Keratinocyte (primary cell): Measurements from ENCODE around the gene FUT7. TPM values are rescaled to one million over a fixed set of nuclear protein-coding genes. Genes with fewer than 3 reads are reported as not detected.

Experiments used
- DNase-seq: peaks from one replicate; pipeline ENCODE4 v3.0.0-alpha.2; 2011; ENCODE audit warnings: low read depth, missing footprints, low spot score
- FAIRE-seq: peaks from 2 replicates; lab custom pipeline; 2011; peaks lifted over from hg19 to GRCh38; lab: Jason Lieb, UNC
- H2AFZ ChIP-seq: 2 replicates; pipeline ENCODE4 v1.6.0; 2012; ENCODE audit warnings: low read length, control low read depth, inconsistent platforms; ENCODE audit not compliant: control insufficient read depth
- H3K27ac ChIP-seq: 2 replicates; pipeline ENCODE4 v1.5.1; 2011; ENCODE audit warnings: low read length; ENCODE audit not compliant: control insufficient read depth, insufficient read depth
- H3K27me3 ChIP-seq: 3 replicates; pipeline ENCODE4 v1.6.0; 2011; ENCODE audit warnings: low read length; ENCODE audit not compliant: control insufficient read depth, insufficient read depth; ENCODE audit errors: extremely low read depth
- H3K36me3 ChIP-seq, 2 experiments: 2 replicates in 1 of 2; 3 replicates in 1 of 2; pipeline ENCODE4 v1.5.1; 2011; ENCODE audit warnings: low read length in 2 of 2, mild to moderate bottlenecking in 1 of 2; ENCODE audit not compliant: control insufficient read depth in 2 of 2, insufficient read depth in 2 of 2; ENCODE audit errors: extremely low read depth in 1 of 2
- H3K4me1 ChIP-seq: 3 replicates; pipeline ENCODE4 v1.5.1; 2011; ENCODE audit warnings: low read length; ENCODE audit not compliant: control insufficient read depth, insufficient read depth; ENCODE audit errors: extremely low read depth
- H3K4me2 ChIP-seq: 3 replicates; pipeline ENCODE4 v1.6.0; 2011; ENCODE audit warnings: low read depth, low read length; ENCODE audit not compliant: control insufficient read depth, insufficient read depth; ENCODE audit errors: extremely low read depth
- H3K4me3 ChIP-seq, 3 experiments: fragments of 200-600 bp in 1 of 3; sonication (generic) in 1 of 3; 2 replicates in 2 of 3; 3 replicates in 1 of 3; pipeline ENCODE4 v1.5.1; 2011 to 2016; ENCODE audit warnings: low read length in 3 of 3, mild to moderate bottlenecking in 3 of 3, control low read depth in 2 of 3, inconsistent platforms in 1 of 3, low read depth in 1 of 3, mixed read lengths in 1 of 3, mixed run types in 1 of 3, moderate library complexity in 1 of 3; ENCODE audit not compliant: control insufficient read depth in 2 of 3, insufficient read depth in 2 of 3; ENCODE audit errors: extremely low read depth in 1 of 3
- H3K79me2 ChIP-seq: 2 replicates; pipeline ENCODE4 v1.6.0; 2012; ENCODE audit warnings: low read length; ENCODE audit not compliant: control insufficient read depth, insufficient read depth
- H3K9ac ChIP-seq: 3 replicates; pipeline ENCODE4 v1.6.0; 2011; ENCODE audit warnings: low read length; ENCODE audit not compliant: control insufficient read depth, insufficient read depth; ENCODE audit errors: extremely low read depth
- H3K9me1 ChIP-seq: 3 replicates; pipeline ENCODE4 v1.6.0; 2011; ENCODE audit warnings: low read length; ENCODE audit not compliant: control insufficient read depth, insufficient read depth; ENCODE audit errors: extremely low read depth
- H3K9me3 ChIP-seq: 2 replicates; pipeline ENCODE4 v1.5.1; 2012; ENCODE audit warnings: low read depth, low read length; ENCODE audit not compliant: control insufficient read depth
- H4K20me1 ChIP-seq: 3 replicates; pipeline ENCODE4 v1.6.0; 2011; ENCODE audit warnings: low read length; ENCODE audit not compliant: control insufficient read depth, insufficient read depth; ENCODE audit errors: extremely low read depth
- EZH2 ChIP-seq: IDR thresholded peaks from one replicate; pipeline ENCODE4 v1.6.1; 2012; ENCODE audit warnings: inconsistent platforms, mild to moderate bottlenecking, low read length, moderate library complexity
- dilution Hi-C: fragments of 300-500 bp; cut with MboI; formaldehyde crosslinking; loops from one replicate; pipeline ENCODE4 v1.7.0; 2020; ENCODE audit warnings: low sequenced_read_pairs; ENCODE audit not compliant: extremely low pct_ligation_motif_present
- polyA plus RNA-seq, 5 experiments: library from polyadenylated mRNA; depleted of rRNA in 3 of 5; stranded (reverse) in 3 of 5; stranded (forward) in 1 of 5; unstranded in 1 of 5; fragments of >200 nt; gene quantifications; 1 replicate in 1 of 5; 2 replicates in 3 of 5; 3 replicates in 1 of 5; pipeline versions ENCODE4 v1.2.1 to v1.2.3, GENCODE V29; 2011 to 2012; ENCODE audit warnings: missing spikeins in 2 of 5, low read depth in 1 of 5, low replicate concordance in 1 of 5
- TF ChIP-seq, protein P1 (sequence below), 3 experiments: IDR thresholded peaks in 1 of 3; conservative IDR thresholded peaks in 1 of 3; optimal IDR thresholded peaks in 1 of 3; 2 replicates in 2 of 3; 3 replicates in 1 of 3; pipeline versions ENCODE3 to v1.5.1; 2011; ENCODE audit warnings: low read length in 3 of 3, mild to moderate bottlenecking in 3 of 3, moderate library complexity in 2 of 3, control low read depth in 1 of 3, inconsistent platforms in 1 of 3; ENCODE audit not compliant: insufficient read depth in 2 of 3; ENCODE audit errors: extremely low read depth in 1 of 3

FUT7 gene
- polyA plus RNA-seq, 1 donor (not counting 4 experiments of a cell fraction or from before 2014, with no cell fraction given) = not detected

DNA sequence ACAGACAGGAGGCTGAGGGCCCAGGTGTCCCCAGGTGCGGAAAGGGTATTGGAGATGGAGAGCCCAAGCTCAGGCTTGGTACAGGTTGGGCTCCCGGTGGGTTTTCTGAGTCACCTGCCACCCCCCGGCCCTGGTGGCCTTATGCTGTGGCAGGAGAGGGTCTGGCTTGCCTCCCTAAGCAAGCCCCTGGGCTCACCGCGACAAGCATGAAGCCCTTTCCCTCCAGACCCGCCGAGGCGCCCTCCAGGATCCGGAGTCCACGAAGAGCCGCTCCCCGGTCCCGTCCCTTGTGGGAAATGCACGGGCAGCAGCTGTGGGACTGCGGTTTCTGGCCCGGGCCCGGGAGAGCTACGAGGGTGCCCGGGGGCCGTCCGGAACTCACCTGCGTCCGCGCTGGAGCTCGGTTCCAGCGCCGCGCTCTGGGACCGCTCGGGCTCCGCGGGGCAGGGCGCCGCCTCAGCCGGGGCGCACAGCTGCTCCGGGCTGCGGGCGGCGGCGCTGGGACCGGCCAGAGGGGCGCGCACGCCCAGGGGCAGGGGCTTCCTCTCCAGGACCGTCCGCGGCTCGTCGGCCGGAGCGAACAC, 37.7 kb upstream of the FUT7 start:
- Histone ChIP-seq H3K27ac (no peak overlapping the region), H3K9me1 (no peaks in the 10 kb centered on the region), H3K4me1 (peaks cover 10% of the 10 kb centered on the region), H3K79me2 (no peaks in the 10 kb centered on the region), H3K9me3 (no peaks in the 10 kb centered on the region), H4K20me1 (no peaks in the 10 kb centered on the region), H3K4me3 (peak overlapping the region in 2 of 3 experiments; percentile 17 to 32), H3K4me2 (peak overlapping the region; percentile 70), H3K27me3 (no peaks in the 10 kb centered on the region), H3K36me3 (no peaks in the 10 kb centered on the region), H2AFZ (no peak overlapping the region), H3K9ac (no peak overlapping the region)
- TF ChIP-seq EZH2 = no peak
- TF ChIP-seq, protein P1, sequence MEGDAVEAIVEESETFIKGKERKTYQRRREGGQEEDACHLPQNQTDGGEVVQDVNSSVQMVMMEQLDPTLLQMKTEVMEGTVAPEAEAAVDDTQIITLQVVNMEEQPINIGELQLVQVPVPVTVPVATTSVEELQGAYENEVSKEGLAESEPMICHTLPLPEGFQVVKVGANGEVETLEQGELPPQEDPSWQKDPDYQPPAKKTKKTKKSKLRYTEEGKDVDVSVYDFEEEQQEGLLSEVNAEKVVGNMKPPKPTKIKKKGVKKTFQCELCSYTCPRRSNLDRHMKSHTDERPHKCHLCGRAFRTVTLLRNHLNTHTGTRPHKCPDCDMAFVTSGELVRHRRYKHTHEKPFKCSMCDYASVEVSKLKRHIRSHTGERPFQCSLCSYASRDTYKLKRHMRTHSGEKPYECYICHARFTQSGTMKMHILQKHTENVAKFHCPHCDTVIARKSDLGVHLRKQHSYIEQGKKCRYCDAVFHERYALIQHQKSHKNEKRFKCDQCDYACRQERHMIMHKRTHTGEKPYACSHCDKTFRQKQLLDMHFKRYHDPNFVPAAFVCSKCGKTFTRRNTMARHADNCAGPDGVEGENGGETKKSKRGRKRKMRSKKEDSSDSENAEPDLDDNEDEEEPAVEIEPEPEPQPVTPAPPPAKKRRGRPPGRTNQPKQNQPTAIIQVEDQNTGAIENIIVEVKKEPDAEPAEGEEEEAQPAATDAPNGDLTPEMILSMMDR (optimal IDR thresholded peaks at IDR 0.05 in 1 of 3, IDR thresholded peaks at IDR 0.05 in 1 of 3, conservative IDR thresholded peaks at IDR 0.05 in 1 of 3; ENCODE audit: extremely low read depth in 1 of 3, insufficient read depth in 2 of 3, low read length in 3 of 3) = no peak
- DNase-seq (no peak), FAIRE-seq (no peak)
- dilution Hi-C loops = no loop called here

DNA sequence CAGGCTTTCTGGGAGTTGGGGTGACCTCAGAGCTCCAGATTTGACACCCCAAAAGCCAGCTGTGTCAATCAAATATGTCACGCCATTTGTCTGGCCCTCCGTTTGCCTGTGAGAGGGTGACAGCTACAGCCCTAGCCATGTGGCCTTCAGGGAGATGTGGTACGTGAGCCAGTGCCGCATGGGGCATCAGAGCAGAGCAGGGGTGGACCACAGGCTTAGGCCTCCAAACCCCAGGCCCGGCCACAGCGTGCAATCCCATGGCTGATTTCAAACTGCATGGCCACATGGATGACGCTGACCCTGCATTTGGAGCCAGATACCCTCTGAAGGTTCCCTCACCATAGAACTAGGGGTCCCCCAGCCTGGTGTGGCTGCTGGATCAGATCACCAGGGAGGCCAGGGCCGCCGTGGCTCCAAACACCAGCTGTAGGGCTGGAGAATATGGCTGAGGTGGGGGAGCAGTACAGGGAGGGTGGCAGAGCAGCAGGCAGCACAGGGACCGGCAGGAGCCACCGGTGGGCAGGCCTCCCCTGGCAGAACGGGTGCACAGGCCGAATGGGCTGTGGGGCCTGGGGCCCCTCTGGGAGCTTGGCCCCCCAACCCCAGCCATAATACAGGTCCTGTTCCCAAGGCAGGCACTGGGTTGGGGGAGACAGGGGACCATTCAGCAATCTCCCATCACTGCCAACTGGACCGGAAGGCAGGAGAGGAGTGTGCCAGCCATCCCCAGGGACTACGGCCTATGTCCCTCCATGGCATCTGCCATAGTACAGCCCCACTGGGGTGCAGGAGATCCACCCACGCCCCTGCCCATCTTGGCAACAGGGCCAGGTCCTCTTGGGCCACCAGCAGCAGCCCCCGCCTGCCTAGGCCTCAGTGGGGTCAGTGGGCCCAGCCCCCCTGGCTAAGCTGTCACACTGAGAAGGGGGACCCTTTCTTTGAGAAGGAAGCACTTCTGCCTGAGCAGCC, 36.9 kb upstream of the FUT7 start:
- Histone ChIP-seq H2AFZ (no peak overlapping the region), H3K27me3 (no peaks in the 10 kb centered on the region), H3K27ac (no peak overlapping the region), H3K4me2 (peak overlapping the region; percentile 70), H3K9me1 (no peaks in the 10 kb centered on the region), H3K36me3 (no peaks in the 10 kb centered on the region), H3K9me3 (no peaks in the 10 kb centered on the region), H3K79me2 (no peaks in the 10 kb centered on the region), H3K4me1 (peaks cover 10% of the 10 kb centered on the region), H3K4me3 (no peak overlapping the region), H3K9ac (no peak overlapping the region), H4K20me1 (no peaks in the 10 kb centered on the region)
- no peak for DNase-seq
- no peak for FAIRE-seq
- TF ChIP-seq EZH2 = no peak
- TF ChIP-seq, protein P1 (optimal IDR thresholded peaks at IDR 0.05 in 1 of 3, IDR thresholded peaks at IDR 0.05 in 1 of 3, conservative IDR thresholded peaks at IDR 0.05 in 1 of 3; ENCODE audit: extremely low read depth in 1 of 3, insufficient read depth in 2 of 3, low read length in 3 of 3) = no peak
- dilution Hi-C loops = no loop called here
